Erythroblast (primary cell): ENCODE measurements around the gene CHN2.

Experiments used
- GATA1 ChIP-seq: IDR thresholded peaks from 2 replicates; pipeline ENCODE4 v1.6.1; 2011; ENCODE audit warnings: low read depth, mild to moderate bottlenecking, control low read depth, low read length, moderate library complexity
- POLR2A ChIP-seq: IDR thresholded peaks from 2 replicates; pipeline ENCODE4 v1.6.1; 2011; ENCODE audit warnings: mild to moderate bottlenecking, low read length

DNA sequence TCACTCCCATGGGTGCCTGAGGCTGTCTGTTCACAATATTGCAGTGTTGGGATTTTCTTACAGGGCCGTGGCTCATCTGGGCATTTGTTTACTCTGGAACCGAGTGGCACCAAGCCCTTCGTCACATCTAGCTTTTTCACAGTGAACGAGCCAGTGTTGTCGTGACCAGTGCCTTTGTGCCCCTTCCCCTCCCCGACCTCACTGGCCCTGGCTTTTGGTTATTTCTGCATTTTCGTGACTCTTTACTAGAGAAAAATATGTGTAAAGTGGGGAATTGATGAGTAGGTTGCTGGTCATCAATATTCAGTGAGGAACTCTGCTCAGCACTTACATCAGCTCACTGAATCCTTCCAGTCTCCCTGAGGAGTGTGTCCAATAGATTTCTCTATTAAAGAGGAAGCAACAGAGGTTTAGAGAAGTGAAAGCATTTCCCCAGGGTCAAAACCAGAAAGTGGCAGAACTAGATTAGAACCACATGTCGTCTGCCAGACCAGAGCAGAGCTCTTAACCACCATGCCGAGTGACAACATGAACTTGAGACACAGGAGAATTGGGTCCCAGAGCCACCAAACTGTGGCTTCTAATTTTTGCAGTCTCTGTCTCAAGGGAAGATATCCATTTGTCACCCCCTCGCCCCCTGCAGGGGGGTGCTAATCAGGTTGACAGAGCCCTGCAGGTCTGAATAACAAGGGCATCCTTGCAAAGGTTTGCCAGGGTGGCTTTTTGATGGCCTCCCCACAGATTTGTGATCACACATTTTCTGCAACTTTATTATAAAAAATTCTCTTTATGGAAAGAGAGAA, 125.3 kb downstream of the CHN2 start:
- TF ChIP-seq POLR2A: no peak
- no peak for TF ChIP-seq GATA1
